SU-DHL-6 (cell line): Measurements from ENCODE around the gene SLC9A1.

Source experiments
- EZH2phosphoT487 ChIP-seq: fragments of 200-600 bp; sonication (generic), shearing (Covaris generic); conservative IDR thresholded peaks from 2 replicates; pipeline ENCODE4 v1.6.1; 2018; ENCODE audit warnings: mild to moderate bottlenecking, antibody characterized with exemption, low read length, moderate library complexity, mixed read lengths
- TF ChIP-seq, protein P1 (sequence below): fragments of 200-600 bp; sonication (generic); IDR thresholded peaks from one replicate; pipeline ENCODE4 v1.5.1; 2017; ENCODE audit warnings: antibody characterized with exemption, mild to moderate bottlenecking, low read length, moderate library complexity; ENCODE audit not compliant: insufficient read depth, poor library complexity, severe bottlenecking

DNA sequence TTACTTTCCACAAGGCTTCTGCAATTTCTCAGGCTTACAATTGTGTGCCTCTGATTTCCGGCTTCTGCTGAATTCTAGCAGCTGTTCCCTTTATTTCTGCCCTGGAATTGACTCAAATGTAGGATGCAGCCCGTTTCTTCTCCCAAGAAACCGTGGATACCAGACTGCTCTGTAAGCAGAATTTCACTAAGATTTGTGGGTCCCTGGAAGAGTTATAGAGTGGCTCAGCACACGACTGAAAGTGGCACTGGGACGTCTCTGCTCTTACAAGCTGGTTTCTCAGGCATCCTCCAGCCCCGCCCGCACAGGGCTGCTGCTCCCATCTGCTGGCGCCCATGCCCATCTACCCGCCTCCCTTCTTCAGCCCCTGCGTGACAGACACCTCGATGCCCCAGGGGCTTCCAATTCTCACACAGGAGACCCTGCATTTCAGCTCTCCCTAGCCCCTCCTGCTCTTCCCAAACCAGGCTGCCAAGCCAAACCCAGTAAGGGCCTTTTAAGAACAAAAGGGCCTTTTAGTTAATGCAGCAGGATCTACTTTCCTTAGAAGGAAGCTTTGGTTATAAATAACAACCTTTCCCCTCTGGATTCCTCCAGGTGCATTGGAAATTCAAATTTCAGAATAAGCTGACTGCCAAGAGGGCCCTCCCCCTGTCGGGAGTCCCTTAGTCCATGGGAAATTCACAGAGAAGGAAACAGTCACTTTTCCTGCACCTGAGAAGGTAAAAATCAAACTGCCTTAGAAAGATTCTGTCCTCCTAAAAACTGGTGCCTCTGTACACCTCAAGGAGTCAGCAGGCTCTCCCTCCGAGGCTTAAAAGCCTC lies 96.9 kb downstream of the SLC9A1 start:
- TF ChIP-seq, protein P1, sequence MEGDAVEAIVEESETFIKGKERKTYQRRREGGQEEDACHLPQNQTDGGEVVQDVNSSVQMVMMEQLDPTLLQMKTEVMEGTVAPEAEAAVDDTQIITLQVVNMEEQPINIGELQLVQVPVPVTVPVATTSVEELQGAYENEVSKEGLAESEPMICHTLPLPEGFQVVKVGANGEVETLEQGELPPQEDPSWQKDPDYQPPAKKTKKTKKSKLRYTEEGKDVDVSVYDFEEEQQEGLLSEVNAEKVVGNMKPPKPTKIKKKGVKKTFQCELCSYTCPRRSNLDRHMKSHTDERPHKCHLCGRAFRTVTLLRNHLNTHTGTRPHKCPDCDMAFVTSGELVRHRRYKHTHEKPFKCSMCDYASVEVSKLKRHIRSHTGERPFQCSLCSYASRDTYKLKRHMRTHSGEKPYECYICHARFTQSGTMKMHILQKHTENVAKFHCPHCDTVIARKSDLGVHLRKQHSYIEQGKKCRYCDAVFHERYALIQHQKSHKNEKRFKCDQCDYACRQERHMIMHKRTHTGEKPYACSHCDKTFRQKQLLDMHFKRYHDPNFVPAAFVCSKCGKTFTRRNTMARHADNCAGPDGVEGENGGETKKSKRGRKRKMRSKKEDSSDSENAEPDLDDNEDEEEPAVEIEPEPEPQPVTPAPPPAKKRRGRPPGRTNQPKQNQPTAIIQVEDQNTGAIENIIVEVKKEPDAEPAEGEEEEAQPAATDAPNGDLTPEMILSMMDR: no peak
- no peak for TF ChIP-seq EZH2phosphoT487
